GM12878 (cell line): ENCODE results near the gene H2AZ1. TPM values are rescaled to one million over a fixed set of nuclear protein-coding genes. Genes with fewer than 3 reads are reported as not detected.

Source experiments
- ATAC-seq: fragments of 200-7000 bp; cut with Tn5 transposase; 3 replicates; pipeline ENCODE4 v1.9.1; 2020; ENCODE audit warnings: mild to moderate bottlenecking, moderate library complexity
- BruUV-seq: library from RNA; stranded (reverse); fragments of 400-500 nt; replicated peaks from 2 replicates; lab custom pipeline; 2021; lab: Mats Ljungman, UMichigan
- CTCF ChIA-PET: fragments of 300-600 bp; sonication (Branson Sonifier 250); formaldehyde crosslinking; extraction: SDS; loops from one replicate; lab custom pipeline; 2021; ENCODE audit warnings: inconsistent platforms; lab: Yijun Ruan, JAX
- POLR2A ChIA-PET: fragments of 350-600 bp; formaldehyde crosslinking; extraction: SDS; loops from one replicate; lab custom pipeline; 2021; ENCODE audit warnings: inconsistent platforms; lab: Charles Lee
- RAD21 ChIA-PET: fragments of 300-600 bp; sonication (Branson Sonifier 250); formaldehyde crosslinking; loops from one replicate; lab custom pipeline; 2023; ENCODE audit warnings: antibody characterized with exemption; ENCODE audit not compliant: unreplicated experiment; lab: Charles Lee
- SMC1A ChIA-PET: fragments of 300-600 bp; sonication (Branson Sonifier 250); formaldehyde crosslinking; loops from one replicate; lab custom pipeline; 2023; ENCODE audit not compliant: unreplicated experiment, uncharacterized antibody; lab: Charles Lee
- DNase-seq: peaks from one replicate; pipeline ENCODE4 v3.0.0-alpha.2; 2011; ENCODE audit warnings: low read depth, low spot score
- FAIRE-seq: peaks from 3 replicates; lab custom pipeline; 2011; peaks lifted over from hg19 to GRCh38; lab: Jason Lieb, UNC
- H2AFZ ChIP-seq: 2 replicates; pipeline ENCODE4 v1.6.0; 2011; ENCODE audit warnings: low read depth, low read length, control low read depth; ENCODE audit not compliant: control insufficient read depth
- H3K27ac ChIP-seq: 2 replicates; pipeline ENCODE4 v1.5.1; 2011; ENCODE audit warnings: control low read depth; ENCODE audit not compliant: control insufficient read depth, insufficient read depth
- H3K27me3 ChIP-seq, 2 experiments: replicated peaks in 1 of 2; 2 replicates each; pipeline versions ENCODE4 v1.6.0 to v1.6.1; 2011; ENCODE audit warnings: low read length in 1 of 2; ENCODE audit not compliant: control insufficient read depth in 2 of 2, insufficient read depth in 2 of 2
- H3K36me3 ChIP-seq, 2 experiments: 2 replicates each; pipeline ENCODE4 v1.5.1; 2011; ENCODE audit warnings: low read length in 1 of 2; ENCODE audit not compliant: control insufficient read depth in 2 of 2, insufficient read depth in 2 of 2
- H3K4me1 ChIP-seq: 2 replicates; pipeline ENCODE4 v1.6.1; 2011; ENCODE audit warnings: mild to moderate bottlenecking, low read length, moderate library complexity, mixed read lengths; ENCODE audit not compliant: control insufficient read depth, insufficient read depth
- H3K4me2 ChIP-seq: 2 replicates; pipeline ENCODE4 v1.6.0; 2011; ENCODE audit warnings: control low read depth; ENCODE audit not compliant: control insufficient read depth, insufficient read depth
- H3K4me3 ChIP-seq: fragments of 200-600 bp; sonication (generic); 2 replicates; pipeline ENCODE4 v1.5.1; 2016
- H3K79me2 ChIP-seq: 2 replicates; pipeline ENCODE4 v1.6.0; 2011; ENCODE audit warnings: low read length; ENCODE audit not compliant: control insufficient read depth, insufficient read depth
- H3K9ac ChIP-seq: 2 replicates; pipeline ENCODE4 v1.8.0; 2011; ENCODE audit warnings: low read length, control low read depth, mixed read lengths; ENCODE audit not compliant: control insufficient read depth, insufficient read depth
- H3K9me3 ChIP-seq: replicated peaks from 3 replicates; pipeline ENCODE4 v1.5.1; 2011; ENCODE audit warnings: mild to moderate bottlenecking, low read length; ENCODE audit not compliant: control insufficient read depth, insufficient read depth
- H4K20me1 ChIP-seq: 2 replicates; pipeline ENCODE4 v1.6.0; 2011; ENCODE audit not compliant: control insufficient read depth, insufficient read depth
- EGR1 ChIP-seq, 2 experiments: IDR thresholded peaks; 1 replicate in 1 of 2; 2 replicates in 1 of 2; pipeline ENCODE4 v1.6.1; 2011 to 2012; ENCODE audit warnings: low read depth in 2 of 2, low read length in 2 of 2, borderline replicate concordance in 1 of 2, mild to moderate bottlenecking in 1 of 2, moderate library complexity in 1 of 2
- EZH2 ChIP-seq: IDR thresholded peaks from 2 replicates; pipeline ENCODE4 v1.6.1; 2012; ENCODE audit warnings: low read depth, mild to moderate bottlenecking, control low read depth, inconsistent platforms, low read length, borderline replicate concordance; ENCODE audit not compliant: control insufficient read depth
- FOXM1 ChIP-seq: IDR thresholded peaks from 2 replicates; pipeline ENCODE4 v1.6.1; 2012; ENCODE audit warnings: low read depth, mild to moderate bottlenecking, inconsistent platforms, low read length, moderate library complexity
- MTA3 ChIP-seq: IDR thresholded peaks from 2 replicates; pipeline ENCODE4 v1.6.1; 2012; ENCODE audit warnings: low read length, inconsistent platforms, borderline replicate concordance
- NR2C2 ChIP-seq: IDR thresholded peaks from 2 replicates; pipeline ENCODE4 v1.6.1; 2011; ENCODE audit warnings: borderline replicate concordance, low read depth; ENCODE audit not compliant: control insufficient read depth, insufficient read length
- POLR2AphosphoS2 ChIP-seq: IDR thresholded peaks from 2 replicates; pipeline ENCODE4 v1.6.1; 2011; ENCODE audit warnings: low read depth, mild to moderate bottlenecking, low read length, improper control_type of control experiment, moderate library complexity
- PRDM15 ChIP-seq: fragments of 450-650 bp; formaldehyde crosslinking; IDR thresholded peaks from 2 replicates; pipeline ENCODE4 v1.4.0; 2020; ENCODE audit warnings: mild to moderate bottlenecking, moderate library complexity
- REST ChIP-seq: IDR thresholded peaks from 2 replicates; pipeline ENCODE4 v1.6.1; 2012; ENCODE audit warnings: mild to moderate bottlenecking, low read depth, low read length
- SREBF2 ChIP-seq: IDR thresholded peaks from 2 replicates; pipeline ENCODE4 v1.6.1; 2012; ENCODE audit warnings: mild to moderate bottlenecking, low read length
- YBX1 ChIP-seq: fragments of 450-650 bp; IDR thresholded peaks from 2 replicates; pipeline ENCODE4 v1.6.1; 2016; ENCODE audit warnings: antibody characterized with exemption
- WGBS: methylation state at CpG from one replicate; pipeline ENCODE4 v1.1.6; 2016; ENCODE audit warnings: low lambda C conversion rate; ENCODE audit not compliant: insufficient replicate concordance, insufficient coverage; ENCODE audit errors: missing lambda C conversion rate; 5-methylcytosine and 5-hydroxymethylcytosine counted together
- in situ Hi-C: fragments of 300-500 bp; cut with MboI; formaldehyde crosslinking; loops from 9 replicates; pipeline ENCODE4 v1.14.3; 2018; ENCODE audit warnings: mixed read lengths
- intact Hi-C: fragments of 100-400 bp; cut with micrococcal nuclease; formaldehyde crosslinking; loops from one replicate; pipeline ENCODE4 v1.14.2; 2022; ENCODE audit not compliant: unreplicated experiment
- polyA plus RNA-seq, 11 experiments: library from polyadenylated mRNA; depleted of rRNA in 4 of 11; unstranded in 6 of 11; stranded (reverse) in 5 of 11; fragments of >200 nt; fragmentation: Nextera tagmentation in 4 of 11; fragmentation: Illumina TruSeq in 1 of 11; extraction: Ambion mirVana in 4 of 11; extraction: Trizol in 1 of 11; gene quantifications; 1 replicate in 1 of 11; 2 replicates in 10 of 11; pipeline versions ENCODE4 v1.2.1 to v1.2.3, GENCODE V29; 2011 to 2016; ENCODE audit warnings: inconsistent platforms in 2 of 11, missing spikeins in 2 of 11, low read depth in 1 of 11
- total RNA-seq, 4 experiments: library from RNA; depleted of rRNA in 3 of 4; stranded (reverse); fragments of >200 nt in 3 of 4; fragmentation: Illumina TruSeq in 1 of 4; extraction: Trizol in 1 of 4; gene quantifications; 2 replicates each; pipeline versions ENCODE4 v1.2.1 to v1.2.3, GENCODE V29; 2013 to 2021
- TF ChIP-seq, protein P1 (sequence below): IDR thresholded peaks from 2 replicates; pipeline ENCODE4 v1.6.1; 2012; ENCODE audit warnings: low read depth, low read length, improper control_type of control experiment
- TF ChIP-seq, protein P2 (sequence below): IDR thresholded peaks from 2 replicates; pipeline ENCODE4 v1.6.1; 2012; ENCODE audit warnings: low read depth, low read length, improper control_type of control experiment
- TF ChIP-seq, protein P3 (sequence below): IDR thresholded peaks from 2 replicates; pipeline ENCODE4 v1.6.1; 2012; ENCODE audit warnings: low read depth, low read length, improper control_type of control experiment

Gene H2AZ1
- total and polyA plus RNA-seq, 10 of the 15 experiments (the other 5 are each of a cell fraction or from before 2014, with no cell fraction given) = 652 to 4,800 (median 898) TPM

GRCh38 chr4:99965674-99966350 is 15.7 kb upstream of the H2AZ1 start:
- Histone ChIP-seq H3K27me3 (no peaks in the 10 kb centered on the region), H3K36me3 (no peaks in the 10 kb centered on the region), H3K4me1 (no peaks in the 10 kb centered on the region), H3K79me2 (no peaks in the 10 kb centered on the region), H2AFZ (no peak overlapping the region), H3K4me2 (no peak overlapping the region), H3K9ac (no peak overlapping the region), H3K9me3 (no peaks in the 10 kb centered on the region), H3K4me3 (no peak overlapping the region), H3K27ac (no peak overlapping the region), H4K20me1 (no peaks in the 10 kb centered on the region)
- in situ Hi-C loops (no loop called here), intact Hi-C loops (no loop called here)
- ATAC-seq = no peak
- no peak for FAIRE-seq
- ChIA-PET POLR2A (no interaction called here), SMC1A (interaction anchor here (0.7 kb wide), 1 partner anchor 242 kb away, joined by 3 read pairs; no protein-coding TSS in a partner anchor), RAD21 (no interaction called here), CTCF (no interaction called here)
- WGBS = 28% methylated on average over 5 of the region's 5 CpGs
- DNase-seq = no peak
- BruUV-seq = no TSS peak
- TF ChIP-seq, protein P1, sequence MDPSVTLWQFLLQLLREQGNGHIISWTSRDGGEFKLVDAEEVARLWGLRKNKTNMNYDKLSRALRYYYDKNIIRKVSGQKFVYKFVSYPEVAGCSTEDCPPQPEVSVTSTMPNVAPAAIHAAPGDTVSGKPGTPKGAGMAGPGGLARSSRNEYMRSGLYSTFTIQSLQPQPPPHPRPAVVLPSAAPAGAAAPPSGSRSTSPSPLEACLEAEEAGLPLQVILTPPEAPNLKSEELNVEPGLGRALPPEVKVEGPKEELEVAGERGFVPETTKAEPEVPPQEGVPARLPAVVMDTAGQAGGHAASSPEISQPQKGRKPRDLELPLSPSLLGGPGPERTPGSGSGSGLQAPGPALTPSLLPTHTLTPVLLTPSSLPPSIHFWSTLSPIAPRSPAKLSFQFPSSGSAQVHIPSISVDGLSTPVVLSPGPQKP = no peak
- TF ChIP-seq PRDM15 = no peak
- TF ChIP-seq, protein P2, sequence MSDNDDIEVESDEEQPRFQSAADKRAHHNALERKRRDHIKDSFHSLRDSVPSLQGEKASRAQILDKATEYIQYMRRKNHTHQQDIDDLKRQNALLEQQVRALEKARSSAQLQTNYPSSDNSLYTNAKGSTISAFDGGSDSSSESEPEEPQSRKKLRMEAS = no peak
- TF ChIP-seq NR2C2 = no peak
- no peak for TF ChIP-seq MTA3
- TF ChIP-seq POLR2AphosphoS2 = no peak
- TF ChIP-seq FOXM1 = no peak
- no peak for TF ChIP-seq EGR1 (IDR thresholded peaks at IDR 0.05; ENCODE audit: borderline replicate concordance in 1 of 2, low read depth in 2 of 2, low read length in 2 of 2)
- no peak for TF ChIP-seq SREBF2
- TF ChIP-seq YBX1 = no peak
- no peak for TF ChIP-seq REST
- TF ChIP-seq, protein P3, sequence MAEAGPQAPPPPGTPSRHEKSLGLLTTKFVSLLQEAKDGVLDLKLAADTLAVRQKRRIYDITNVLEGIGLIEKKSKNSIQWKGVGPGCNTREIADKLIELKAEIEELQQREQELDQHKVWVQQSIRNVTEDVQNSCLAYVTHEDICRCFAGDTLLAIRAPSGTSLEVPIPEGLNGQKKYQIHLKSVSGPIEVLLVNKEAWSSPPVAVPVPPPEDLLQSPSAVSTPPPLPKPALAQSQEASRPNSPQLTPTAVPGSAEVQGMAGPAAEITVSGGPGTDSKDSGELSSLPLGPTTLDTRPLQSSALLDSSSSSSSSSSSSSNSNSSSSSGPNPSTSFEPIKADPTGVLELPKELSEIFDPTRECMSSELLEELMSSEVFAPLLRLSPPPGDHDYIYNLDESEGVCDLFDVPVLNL = no peak
- no peak for TF ChIP-seq EZH2
